SK-N-SH (cell line): ENCODE measurements around the gene GRK3. TPM values are rescaled to one million over a fixed set of nuclear protein-coding genes. Genes with fewer than 3 reads are reported as not detected.
"Not testable (repeated sequence)": the region's sequence is repeated elsewhere in the genome, so short reads cannot be mapped to it uniquely, and the experiment has no call there.

Experiments
- CTCF ChIA-PET: fragments of 300-600, 350-600 bp; formaldehyde crosslinking; extraction: SDS; loops from one replicate; lab custom pipeline; 2021; lab: Yijun Ruan, JAX
- POLR2A ChIA-PET: fragments of 350-600 bp; sonication (Branson Sonifier 250); formaldehyde crosslinking; extraction: SDS; loops from one replicate; lab custom pipeline; 2020; ENCODE audit warnings: antibody characterized with exemption, inconsistent platforms; lab: Yijun Ruan, JAX
- DNase-seq: peaks from one replicate; pipeline ENCODE4 v3.0.0; 2012
- H2AFZ ChIP-seq: fragments of 200-600 bp; sonication (generic); 2 replicates; pipeline ENCODE4 v1.8.1; 2016; ENCODE audit warnings: antibody characterized with exemption, mild to moderate bottlenecking, low read depth
- H3F3A ChIP-seq: fragments of 200-600 bp; sonication (generic); replicated peaks from 2 replicates; pipeline ENCODE3; 2016; ENCODE audit warnings: antibody characterized with exemption, mild to moderate bottlenecking; ENCODE audit not compliant: insufficient read depth
- H3K27ac ChIP-seq, 2 experiments: fragments of 200-500 bp in 1 of 2; fragments of 200-600 bp in 1 of 2; sonication (Bioruptor generic) in 1 of 2; sonication (generic), shearing (Covaris generic) in 1 of 2; 2 replicates each; pipeline versions ENCODE4 v1.5.1 to v1.6.1; 2014 to 2016; ENCODE audit warnings: low read depth in 2 of 2, inconsistent platforms in 1 of 2, low read length in 1 of 2, mild to moderate bottlenecking in 1 of 2, mixed read lengths in 1 of 2
- H3K27me3 ChIP-seq: fragments of 200-600 bp; sonication (generic), shearing (Covaris generic); 2 replicates; pipeline ENCODE4 v1.6.1; 2016; ENCODE audit warnings: mixed run types; ENCODE audit not compliant: insufficient read depth
- H3K36me3 ChIP-seq, 2 experiments: fragments of 200-500 bp in 1 of 2; fragments of 200-600 bp in 1 of 2; sonication (Bioruptor generic) in 1 of 2; sonication (generic) in 1 of 2; replicated peaks in 1 of 2; 2 replicates each; pipeline versions ENCODE3 to v1.5.1; 2014 to 2016; ENCODE audit warnings: low read length in 1 of 2, mild to moderate bottlenecking in 1 of 2; ENCODE audit not compliant: insufficient read depth in 2 of 2, control insufficient read depth in 1 of 2
- H3K4me1 ChIP-seq, 2 experiments: fragments of 200-500 bp in 1 of 2; fragments of 200-600 bp in 1 of 2; sonication (Bioruptor generic) in 1 of 2; sonication (generic), shearing (Covaris generic) in 1 of 2; 2 replicates each; pipeline versions ENCODE4 v1.5.1 to v1.6.1; 2014 to 2016; ENCODE audit warnings: low read depth in 1 of 2, low read length in 1 of 2, mixed run types in 1 of 2; ENCODE audit not compliant: insufficient read depth in 2 of 2, control insufficient read depth in 1 of 2
- H3K4me2 ChIP-seq: fragments of 200-600 bp; sonication (generic), shearing (Covaris generic); 2 replicates; pipeline ENCODE4 v1.6.1; 2017; ENCODE audit warnings: mixed run types
- H3K4me3 ChIP-seq, 2 experiments: fragments of 200-500 bp in 1 of 2; fragments of 200-600 bp in 1 of 2; sonication (Bioruptor generic) in 1 of 2; sonication (generic), shearing (Covaris generic) in 1 of 2; 2 replicates each; pipeline versions ENCODE4 v1.5.1 to v1.8.1; 2014 to 2016; ENCODE audit warnings: low read depth in 2 of 2, inconsistent platforms in 1 of 2, low read length in 1 of 2, mild to moderate bottlenecking in 1 of 2, mixed read lengths in 1 of 2, moderate library complexity in 1 of 2
- H3K79me2 ChIP-seq: fragments of 200-600 bp; sonication (generic); 2 replicates; pipeline ENCODE4 v1.8.1; 2017; ENCODE audit warnings: mild to moderate bottlenecking; ENCODE audit not compliant: insufficient read depth
- H3K9ac ChIP-seq: fragments of 200-600 bp; sonication (generic); 2 replicates; pipeline ENCODE4 v1.6.1; 2017; ENCODE audit warnings: mixed run types
- H3K9me2 ChIP-seq: fragments of 200-600 bp; sonication (generic); 2 replicates; pipeline ENCODE4 v1.6.1; 2017; ENCODE audit warnings: mixed run types
- H3K9me3 ChIP-seq: fragments of 200-600 bp; sonication (generic); 2 replicates; pipeline ENCODE4 v1.6.1; 2017; ENCODE audit warnings: mixed run types, mild to moderate bottlenecking, moderate library complexity
- H4K20me1 ChIP-seq: fragments of 200-600 bp; sonication (generic); 2 replicates; pipeline ENCODE4 v1.6.1; 2017; ENCODE audit warnings: mild to moderate bottlenecking, mixed run types; ENCODE audit not compliant: insufficient read depth
- CHD2 ChIP-seq: fragments of 150-350 bp; IDR thresholded peaks from 2 replicates; pipeline ENCODE4 v1.6.1; 2018; ENCODE audit warnings: low read length; ENCODE audit not compliant: partially characterized antibody
- CTCF ChIP-seq: fragments of 200-600 bp; sonication (generic); IDR thresholded peaks from 2 replicates; pipeline ENCODE4 v1.6.1; 2017; ENCODE audit warnings: antibody characterized with exemption, mild to moderate bottlenecking, moderate library complexity
- ELF1 ChIP-seq: IDR thresholded peaks from 2 replicates; pipeline ENCODE4 v1.4.0; 2012
- EZH2phosphoT487 ChIP-seq: fragments of 200-600 bp; sonication (generic); IDR thresholded peaks from 2 replicates; pipeline ENCODE4 v1.6.1; 2017; ENCODE audit warnings: low read depth, mixed run types, mild to moderate bottlenecking, antibody characterized with exemption, moderate library complexity, borderline replicate concordance
- FOXJ3 ChIP-seq: sonication (generic); formaldehyde crosslinking; IDR thresholded peaks from 2 replicates; pipeline ENCODE4 v1.5.1; 2020; ENCODE audit warnings: mild to moderate bottlenecking, missing genetic modification reagents
- GABPA ChIP-seq: IDR thresholded peaks from 2 replicates; pipeline ENCODE4 v1.4.0; 2012; ENCODE audit warnings: low read depth, mild to moderate bottlenecking
- GATA2 ChIP-seq: sonication (generic); formaldehyde crosslinking; IDR thresholded peaks from 2 replicates; pipeline ENCODE4 v1.5.0; 2020; ENCODE audit warnings: mild to moderate bottlenecking, missing genetic modification reagents
- MAX ChIP-seq: IDR thresholded peaks from 2 replicates; pipeline ENCODE4 v1.4.0; 2012; ENCODE audit warnings: low read depth
- PBX3 ChIP-seq: IDR thresholded peaks from 2 replicates; pipeline ENCODE4; 2012
- ZBTB33 ChIP-seq: IDR thresholded peaks from 2 replicates; pipeline ENCODE4 v1.4.0; 2012; ENCODE audit warnings: low read depth, borderline replicate concordance
- WGBS: methylation state at CpG from one replicate; pipeline ENCODE4 v1.1.6; 2017; ENCODE audit warnings: low lambda C conversion rate; 5-methylcytosine and 5-hydroxymethylcytosine counted together
- polyA plus RNA-seq, 3 experiments: library from polyadenylated mRNA; depleted of rRNA; stranded (reverse); fragments of >200 nt; gene quantifications; 2 replicates each; pipeline ENCODE4 v1.2.3, GENCODE V29; 2012

Gene GRK3
- polyA plus RNA-seq, 1 of the 3 experiments (the other 2 are of a cell fraction), result 1.3 TPM

GRCh38 chr22:25602445-25602844 is 38.0 kb downstream of the GRK3 start:
- 77% methylated on average over 2 of the region's 2 CpGs for WGBS
- ChIA-PET POLR2A (no interaction called here), CTCF (no interaction called here)
- TF ChIP-seq FOXJ3 (CRISPR knock-in tag) (no peak), ELF1 (no peak), GATA2 (CRISPR knock-in tag) (no peak), CTCF (no peak), MAX (no peak), CHD2 (no peak)
- H3F3A ChIP-seq, result no peaks in the 10 kb centered on the region
- DNase-seq, result no peak
- H2AFZ ChIP-seq, result no peak overlapping the region
- H3K36me3 ChIP-seq, result peaks cover 0 to 5% of the 10 kb centered on the region in 2 experiments
- peaks cover 0 to 6% of the 10 kb centered on the region in 2 experiments; a peak in 1 of 4 replicates for H3K4me1 ChIP-seq
- H3K4me3 ChIP-seq, result no peak overlapping the region
- H3K27ac ChIP-seq, result no peak overlapping the region
- H3K79me2 ChIP-seq, result no peaks in the 10 kb centered on the region
- H3K4me2 ChIP-seq, result no peak overlapping the region
- no peak overlapping the region for H3K9ac ChIP-seq
- no peaks in the 10 kb centered on the region for H3K9me3 ChIP-seq
- no peaks in the 10 kb centered on the region for H3K27me3 ChIP-seq
- H4K20me1 ChIP-seq, result no peaks in the 10 kb centered on the region
- no peaks in the 10 kb centered on the region for H3K9me2 ChIP-seq

GRCh38 chr22:25602916-25603315 is 38.4 kb downstream of the GRK3 start:
- WGBS, result 84% methylated on average over 6 of the region's 6 CpGs
- no peak overlapping the region for H3K27ac ChIP-seq
- no peak overlapping the region for H2AFZ ChIP-seq
- no peaks in the 10 kb centered on the region for H3K79me2 ChIP-seq
- POLR2A ChIA-PET, result no interaction called here
- no peak overlapping the region for H3K4me2 ChIP-seq
- DNase-seq, result no peak
- H3K4me1 ChIP-seq, result peaks cover 0 to 6% of the 10 kb centered on the region in 2 experiments; a peak in 1 of 4 replicates
- H3K9ac ChIP-seq, result no peak overlapping the region
- no peaks in the 10 kb centered on the region for H3K27me3 ChIP-seq
- no peaks in the 10 kb centered on the region for H4K20me1 ChIP-seq
- TF ChIP-seq ELF1, result no peak
- TF ChIP-seq FOXJ3 (CRISPR knock-in tag), result no peak
- TF ChIP-seq ZBTB33, result no peak
- TF ChIP-seq PBX3, result no peak
- no peak for TF ChIP-seq GABPA
- TF ChIP-seq EZH2phosphoT487, result no peak
- peaks cover 0 to 5% of the 10 kb centered on the region in 2 experiments for H3K36me3 ChIP-seq
- H3K9me2 ChIP-seq, result no peaks in the 10 kb centered on the region
- no peaks in the 10 kb centered on the region for H3F3A ChIP-seq
- no peak overlapping the region for H3K4me3 ChIP-seq
- no peaks in the 10 kb centered on the region for H3K9me3 ChIP-seq
- CTCF ChIA-PET, result no interaction called here

- H3F3A ChIP-seq, H3K79me2 ChIP-seq, H3K27me3 ChIP-seq, POLR2A ChIA-PET, H3K4me1 ChIP-seq, H3K27ac ChIP-seq, H3K36me3 ChIP-seq, H3K4me2 ChIP-seq, DNase-seq, H3K9ac ChIP-seq, H3K4me3 ChIP-seq, H4K20me1 ChIP-seq, H3K9me2 ChIP-seq, H2AFZ ChIP-seq, CTCF ChIA-PET, H3K9me3 ChIP-seq: not testable (repeated sequence)
- WGBS, result 99% methylated on average over 3 of the region's 3 CpGs
These were observed 40.7 kb downstream of the GRK3 start for GRCh38 chr22:25605146-25605545.

GRCh38 chr22:25605565-25605964 is 41.1 kb downstream of the GRK3 start:
- H3K9me2 ChIP-seq, H3K4me1 ChIP-seq, CTCF ChIA-PET, DNase-seq, H3K9ac ChIP-seq, H3K4me2 ChIP-seq, H3K27me3 ChIP-seq, H2AFZ ChIP-seq, H4K20me1 ChIP-seq, H3K36me3 ChIP-seq, POLR2A ChIA-PET, H3K9me3 ChIP-seq, H3K79me2 ChIP-seq, H3F3A ChIP-seq, H3K4me3 ChIP-seq, H3K27ac ChIP-seq: not testable (repeated sequence)
- WGBS, result 63% methylated on average over 5 of the region's 5 CpGs
